Activated CD4-positive, CD25-positive, alpha-beta regulatory T cell treated with anti-CD3 and anti-CD28 coated beads, Interleukin-2, amount 50 U/mL, for 16 hours (primary cell): ENCODE data around the gene FAM98B.

Source experiments
- DNase-seq: peaks from one replicate; pipeline ENCODE4 v3.0.0-alpha.2; 2020; ENCODE audit warnings: low read depth, low spot score

Gene FAM98B

DNA sequence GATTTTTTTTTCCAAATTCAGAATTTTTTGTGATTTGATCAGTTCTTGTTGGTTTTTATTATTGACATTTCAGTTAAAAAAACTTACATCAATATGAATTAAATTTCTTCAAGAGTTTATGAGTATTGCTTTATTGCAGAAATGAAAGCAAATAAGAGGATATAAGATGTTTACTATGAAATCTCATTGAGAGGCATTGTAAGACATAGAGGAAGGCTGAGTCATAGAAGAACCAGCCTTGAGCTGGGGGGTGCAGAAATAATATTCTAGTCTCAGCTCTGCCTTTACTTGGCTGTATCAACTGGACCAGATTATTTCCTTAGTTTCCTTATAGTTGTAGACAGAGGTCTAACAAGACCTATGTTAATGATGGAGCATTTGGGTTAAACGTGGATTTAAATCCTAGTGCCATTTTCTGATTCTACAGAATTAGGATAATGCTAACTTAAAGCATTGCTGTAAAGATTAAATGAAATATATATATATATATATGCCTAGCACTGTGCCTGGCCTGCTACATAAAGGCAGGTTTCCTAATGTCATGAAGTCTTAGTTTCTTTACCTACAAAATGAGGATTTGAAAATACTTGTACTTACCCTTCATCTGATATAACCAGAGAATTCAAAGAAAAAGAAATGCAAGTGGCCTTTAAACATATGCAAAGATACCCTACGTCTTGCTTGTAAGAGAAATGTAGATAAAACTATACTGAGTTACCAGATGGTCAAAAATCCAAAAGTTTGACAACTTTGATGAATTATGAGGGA, 7.3 kb downstream of the FAM98B start:
- DNase-seq = no peak

DNA sequence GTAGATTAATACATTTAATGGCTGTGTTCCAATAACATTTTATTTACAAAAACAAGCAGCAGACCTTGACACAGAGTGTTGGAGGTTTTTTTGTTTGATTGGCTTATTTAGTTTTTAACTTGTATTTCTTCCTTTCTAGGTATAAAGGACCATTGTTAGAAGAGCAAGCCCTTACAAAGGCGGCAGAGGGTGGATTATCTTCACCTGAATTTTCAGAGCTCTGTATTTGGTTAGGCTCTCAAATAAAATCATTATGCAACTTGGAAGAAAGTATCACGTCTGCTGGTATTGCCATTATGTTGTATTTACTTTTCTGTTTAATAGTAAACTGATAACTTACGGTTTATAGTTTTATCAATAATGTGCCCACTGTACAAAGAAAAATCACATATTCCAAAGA, 10.0 kb downstream of the FAM98B start:
- DNase-seq = no peak

DNA sequence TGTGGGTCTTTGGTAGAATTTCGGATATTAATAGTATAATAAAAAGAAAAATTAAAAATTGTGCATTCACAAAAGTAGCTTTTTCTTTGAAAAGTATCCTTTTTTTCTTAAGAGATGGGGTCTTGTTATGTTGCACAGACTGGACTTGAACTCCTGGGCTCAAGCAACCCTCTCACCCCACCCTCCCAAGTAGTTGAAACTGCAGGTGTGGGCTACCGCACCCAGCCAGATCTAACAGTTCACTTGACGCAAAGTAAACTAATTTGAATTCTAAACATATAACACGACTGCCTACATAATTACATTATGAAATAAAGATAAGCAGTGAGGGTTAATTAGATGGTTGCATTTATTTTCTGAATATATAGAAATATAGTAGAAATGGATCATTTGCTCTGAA, 10.7 kb downstream of the FAM98B start:
- DNase-seq = no peak

DNA sequence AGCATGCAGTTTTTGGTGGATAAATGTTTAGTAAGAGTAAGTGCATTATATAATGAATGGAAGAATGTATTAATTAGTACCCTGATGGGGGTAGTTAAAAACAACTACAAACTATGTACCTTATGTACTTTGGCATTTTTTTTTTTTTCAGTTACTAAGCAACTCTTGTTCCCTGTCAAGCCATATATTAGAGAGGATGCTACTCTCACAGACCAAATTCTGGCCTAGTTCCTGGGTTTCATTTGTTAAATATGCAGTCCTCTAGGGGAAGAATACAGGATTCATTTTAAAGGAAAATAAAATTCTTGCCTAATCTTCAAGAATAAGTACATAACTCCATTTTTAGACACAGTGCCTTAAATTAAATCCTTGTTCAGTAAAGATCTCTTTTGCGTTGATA, 16.9 kb downstream of the FAM98B start:
- no peak for DNase-seq

DNA sequence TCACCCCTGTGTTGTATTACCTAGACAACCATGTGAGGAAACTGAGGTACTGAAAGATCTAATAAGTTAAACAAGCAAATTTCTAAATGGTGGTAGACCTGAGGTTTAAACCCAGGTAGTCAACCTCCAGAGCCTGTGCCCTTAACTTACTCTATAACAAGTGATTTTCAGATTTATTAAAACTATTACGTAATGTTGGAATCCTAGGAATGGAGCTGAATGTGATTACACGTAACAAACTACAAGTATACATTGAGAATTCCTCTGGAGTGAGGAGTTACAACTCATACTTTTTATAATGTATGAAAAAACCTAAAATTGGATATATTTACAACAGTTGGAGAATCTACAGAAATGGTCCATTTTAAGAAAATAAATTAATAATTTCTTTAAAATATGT, 18.0 kb downstream of the FAM98B start:
- no peak for DNase-seq

DNA sequence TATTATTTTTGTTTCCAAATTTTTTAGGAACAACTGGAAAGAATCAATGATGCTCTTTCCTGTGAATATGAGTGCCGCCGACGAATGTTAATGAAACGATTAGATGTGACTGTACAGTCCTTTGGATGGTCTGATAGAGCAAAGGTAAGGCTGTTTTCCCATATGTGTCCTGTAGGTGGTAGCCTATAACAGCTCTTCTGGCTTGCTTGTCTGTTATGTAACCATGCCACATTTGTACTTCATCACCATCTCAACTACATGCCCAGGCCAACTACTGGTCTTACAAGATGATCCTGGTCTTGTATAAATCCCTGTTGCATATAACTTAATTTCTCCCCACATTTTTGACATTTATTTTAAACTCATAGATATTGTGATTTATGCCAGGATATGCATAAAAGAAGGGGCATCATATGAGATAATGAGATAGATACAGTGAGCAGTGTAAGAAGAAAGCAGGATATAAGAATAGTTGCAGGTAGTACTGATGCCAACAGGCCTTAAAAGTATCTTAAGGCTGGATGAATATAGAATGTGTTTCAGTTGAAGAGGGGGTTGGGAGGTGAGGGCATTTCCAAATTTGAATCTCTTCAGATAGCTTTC, 20.3 kb downstream of the FAM98B start:
- no peak for DNase-seq

DNA sequence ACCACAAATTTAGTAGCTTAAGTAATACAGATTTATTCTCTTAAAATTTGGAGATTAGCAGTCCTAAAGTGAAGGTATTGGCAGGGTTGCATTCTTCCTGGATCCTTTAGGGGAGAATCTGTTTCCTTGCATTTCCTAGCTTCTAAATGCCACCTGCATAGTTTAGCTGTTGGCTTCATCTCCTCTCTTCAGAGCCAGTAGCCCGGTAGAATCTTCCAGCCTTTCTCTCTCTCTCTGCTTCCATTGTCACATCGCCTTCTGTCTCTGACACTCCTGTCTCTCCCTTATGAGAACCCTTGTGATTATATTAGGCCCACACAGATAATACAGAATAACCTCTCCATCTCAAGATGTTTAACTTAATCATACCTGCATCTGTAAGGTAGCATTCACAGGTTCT, 21.4 kb downstream of the FAM98B start:
- DNase-seq = no peak

DNA sequence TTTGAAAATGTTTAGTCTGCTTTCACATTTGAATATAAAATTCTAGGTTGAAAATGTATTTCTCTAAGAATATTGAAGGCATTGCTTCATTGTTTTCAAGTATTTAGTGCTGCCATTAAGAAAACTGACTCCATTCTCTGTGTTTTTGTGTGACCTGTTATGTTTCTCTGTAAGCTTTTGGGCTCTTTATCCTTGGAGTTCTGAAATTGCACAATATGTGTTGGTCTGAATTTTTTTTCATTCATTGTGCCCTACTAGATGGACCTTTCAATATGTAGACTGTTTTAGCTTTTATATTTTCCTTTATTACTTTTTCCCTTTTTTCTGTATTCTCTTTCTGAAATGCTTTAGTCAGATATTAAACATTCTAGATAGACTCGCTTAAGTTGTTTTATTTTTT, 22.2 kb downstream of the FAM98B start:
- DNase-seq = no peak

DNA sequence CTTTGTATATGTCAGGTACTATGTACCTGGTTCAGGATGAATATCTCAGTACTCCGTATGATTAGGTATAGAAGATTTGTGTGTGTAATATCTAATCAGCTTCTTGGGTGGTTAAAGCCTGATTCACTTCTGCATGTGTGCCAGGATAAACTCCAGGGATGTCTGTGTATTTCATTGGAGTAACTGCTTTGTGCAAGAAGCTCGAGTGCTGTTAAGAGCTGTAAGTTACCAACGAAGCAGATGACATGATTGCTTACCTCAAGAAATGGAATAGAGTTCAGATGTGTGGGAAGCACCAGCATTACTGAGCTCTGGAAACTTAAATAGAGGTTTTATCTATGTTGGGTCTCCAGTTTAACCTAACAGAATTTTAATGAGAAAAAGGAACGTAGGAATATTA, 23.7 kb downstream of the FAM98B start:
- no peak for DNase-seq

DNA sequence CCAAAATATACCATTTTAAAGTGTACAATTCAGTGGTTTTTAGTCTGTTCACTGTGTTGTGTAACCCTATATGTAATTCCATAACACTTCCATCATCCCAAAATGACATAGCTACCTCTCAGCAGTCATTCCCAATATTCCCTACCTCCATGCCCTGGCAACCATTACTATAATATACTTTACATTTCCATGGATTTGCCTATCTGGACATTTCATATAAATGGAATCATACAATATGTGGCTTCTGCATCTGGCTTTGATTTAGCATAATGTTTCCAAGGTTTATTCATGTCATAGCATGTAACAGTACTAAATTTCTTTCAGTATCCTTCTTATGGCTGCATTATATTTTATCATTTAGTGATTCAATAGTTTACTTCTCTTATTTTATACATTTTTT, 25.3 kb downstream of the FAM98B start:
- DNase-seq = no peak

DNA sequence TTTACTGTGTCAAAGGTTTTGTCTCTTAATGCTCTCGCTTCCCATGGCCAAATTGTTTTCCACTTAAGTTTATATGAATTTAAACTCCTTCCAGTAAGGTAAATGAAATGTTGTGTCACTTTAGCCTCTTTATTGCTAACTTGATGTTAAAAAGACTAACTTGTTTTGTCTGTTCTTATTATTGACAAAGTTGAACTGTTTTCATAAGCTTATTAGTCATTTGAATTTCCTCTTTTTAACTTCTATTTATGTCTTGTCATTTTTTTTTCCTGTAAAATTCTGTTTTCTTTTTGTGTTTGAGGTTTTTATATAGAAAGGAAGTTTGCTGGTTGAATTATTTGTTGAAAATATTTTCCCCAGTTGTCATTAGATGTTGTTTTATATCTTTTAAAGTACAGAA, 25.8 kb downstream of the FAM98B start:
- no peak for DNase-seq

DNA sequence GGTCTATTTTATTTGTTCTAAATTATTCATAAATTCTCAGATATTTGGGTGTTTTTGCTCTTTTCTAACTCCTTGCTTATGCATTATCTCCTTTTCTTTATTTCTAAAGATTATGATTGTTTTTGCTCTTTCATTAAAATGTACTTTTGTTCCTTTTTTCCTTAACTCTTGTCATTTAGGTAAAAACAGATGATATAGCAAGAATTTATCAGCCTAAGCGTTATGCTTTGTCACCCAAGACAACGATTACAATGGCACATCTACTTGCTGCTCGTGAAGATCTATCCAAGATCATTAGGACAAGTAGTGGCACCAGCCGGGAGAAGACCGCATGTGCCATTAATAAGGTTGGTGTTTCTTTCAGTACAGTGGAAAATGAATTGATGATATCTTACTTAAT, 27.2 kb downstream of the FAM98B start:
- DNase-seq = no peak

DNA sequence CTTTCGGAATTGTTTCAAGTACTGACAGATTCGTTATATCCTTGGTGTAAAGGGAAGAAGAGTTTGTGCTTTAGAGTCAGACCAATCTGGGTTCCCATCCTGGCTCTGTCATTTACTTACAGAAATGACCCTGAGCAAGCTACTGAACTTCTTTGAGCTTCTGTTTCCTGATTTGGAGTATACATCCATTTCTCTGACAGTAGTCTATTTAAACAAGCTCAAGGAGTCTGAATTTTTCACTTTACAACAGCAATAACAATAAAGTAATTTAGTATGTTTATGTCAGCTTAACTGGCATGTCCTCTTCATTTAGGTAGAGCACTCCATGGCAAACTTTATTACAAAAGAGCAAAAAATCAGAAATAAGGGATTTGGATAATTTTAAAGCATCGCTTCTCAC, 27.8 kb downstream of the FAM98B start:
- no peak for DNase-seq

DNA sequence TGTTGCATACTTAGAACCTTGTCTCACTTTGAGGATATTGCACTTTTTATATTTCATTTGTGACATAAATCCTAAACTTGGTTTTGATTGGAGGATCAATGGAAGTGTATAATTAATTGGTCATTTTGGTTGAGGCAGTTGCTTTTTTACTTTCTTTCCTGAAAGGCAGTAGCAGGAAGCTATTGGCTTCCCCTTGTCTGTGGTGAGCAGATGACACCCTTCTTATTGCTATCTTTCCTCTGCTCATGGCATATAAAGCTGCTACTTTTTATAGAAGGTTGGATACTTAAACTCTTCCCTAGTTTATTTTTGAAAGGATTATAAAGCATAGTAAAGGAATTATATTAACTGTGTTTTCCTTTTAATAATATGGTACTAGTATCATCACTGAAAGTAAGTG, 28.6 kb downstream of the FAM98B start:
- DNase-seq = no peak

DNA sequence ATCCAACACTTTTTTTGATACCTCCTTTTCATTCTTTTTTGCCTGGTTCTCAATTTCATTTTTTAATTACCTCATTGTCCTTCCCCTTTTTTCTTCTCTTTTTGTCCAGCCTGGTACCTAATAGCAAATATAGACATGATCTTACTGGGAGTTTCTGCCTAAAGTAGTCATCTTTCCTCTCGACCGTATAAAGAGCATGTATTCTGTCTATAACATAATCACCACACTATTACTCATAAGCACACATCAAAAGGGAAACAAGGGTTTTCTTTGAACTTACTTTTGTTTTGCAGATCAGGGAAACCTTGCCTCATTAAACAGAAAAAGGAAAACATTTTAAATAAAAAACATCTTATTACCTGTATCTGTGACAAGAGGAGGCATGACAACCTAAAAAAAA, 33.0 kb downstream of the FAM98B start:
- DNase-seq = no peak

DNA sequence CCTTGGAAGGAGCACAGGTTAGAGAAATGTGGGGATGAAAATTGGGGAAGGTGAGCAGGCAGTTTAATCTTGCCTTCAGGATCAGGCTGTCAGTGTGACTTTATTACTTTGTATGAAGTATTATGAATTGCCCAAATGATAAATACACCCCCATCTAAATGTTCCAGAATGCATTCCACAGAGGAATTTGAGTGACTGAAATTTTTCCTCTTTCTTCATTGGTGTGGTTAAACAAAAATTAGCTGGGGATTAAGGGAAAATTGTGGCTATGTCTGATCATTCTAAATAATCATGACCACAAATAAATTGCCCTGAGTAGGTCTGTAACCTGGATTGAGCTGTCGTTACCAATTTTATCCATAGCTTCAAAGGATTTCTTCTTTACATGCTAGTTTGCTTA, 33.5 kb downstream of the FAM98B start:
- DNase-seq = no peak

DNA sequence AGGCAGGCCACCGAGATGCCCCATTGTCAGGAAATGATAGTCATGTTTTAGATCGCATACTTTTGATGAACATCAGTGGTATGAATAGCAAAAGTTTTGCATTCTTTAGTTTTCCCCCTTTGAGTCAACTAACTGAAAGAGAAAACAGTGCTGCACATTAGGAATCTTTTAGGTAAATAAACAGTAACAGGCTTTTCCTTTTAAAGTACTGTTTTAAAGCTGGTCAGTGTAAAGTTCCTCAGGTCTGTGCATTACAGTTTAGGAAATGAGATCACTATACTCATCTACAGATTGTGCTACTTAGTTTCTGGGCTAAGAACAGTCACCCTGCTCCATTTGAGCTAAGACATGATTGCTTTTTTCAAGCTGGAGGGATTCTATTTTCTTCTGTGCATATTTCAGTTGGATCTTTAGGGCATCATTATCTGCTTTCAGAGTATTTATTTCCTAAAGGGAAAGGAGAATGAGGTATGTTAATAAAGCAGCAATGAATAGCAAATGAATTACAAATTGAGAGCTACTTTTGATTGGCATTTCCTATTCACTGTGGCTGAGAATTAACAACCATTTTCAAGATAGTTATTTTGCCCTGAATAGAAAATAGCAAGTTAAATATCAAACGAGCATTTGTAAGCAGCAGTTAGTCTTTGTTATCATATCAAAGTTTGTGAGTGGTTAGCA, 36.5 kb downstream of the FAM98B start:
- DNase-seq = no peak

DNA sequence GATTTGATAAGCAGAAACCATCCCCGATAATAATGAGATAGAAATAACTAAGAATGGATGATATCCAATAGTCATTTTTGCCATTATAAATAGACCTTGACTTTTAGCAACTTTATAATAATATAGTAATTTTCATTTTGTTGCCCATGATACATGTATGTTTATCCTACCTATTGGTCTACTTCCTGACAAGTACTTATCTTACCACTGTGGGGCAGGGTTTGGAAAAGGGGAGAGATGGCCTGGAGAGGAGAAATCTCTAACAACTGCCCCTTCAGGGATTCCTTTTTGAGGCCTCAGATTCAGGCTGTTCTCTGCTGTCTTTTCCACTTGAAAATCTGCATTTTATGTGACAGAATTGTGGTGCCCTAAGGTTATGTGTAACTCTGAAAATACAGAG, 42.2 kb downstream of the FAM98B start:
- DNase-seq = no peak

DNA sequence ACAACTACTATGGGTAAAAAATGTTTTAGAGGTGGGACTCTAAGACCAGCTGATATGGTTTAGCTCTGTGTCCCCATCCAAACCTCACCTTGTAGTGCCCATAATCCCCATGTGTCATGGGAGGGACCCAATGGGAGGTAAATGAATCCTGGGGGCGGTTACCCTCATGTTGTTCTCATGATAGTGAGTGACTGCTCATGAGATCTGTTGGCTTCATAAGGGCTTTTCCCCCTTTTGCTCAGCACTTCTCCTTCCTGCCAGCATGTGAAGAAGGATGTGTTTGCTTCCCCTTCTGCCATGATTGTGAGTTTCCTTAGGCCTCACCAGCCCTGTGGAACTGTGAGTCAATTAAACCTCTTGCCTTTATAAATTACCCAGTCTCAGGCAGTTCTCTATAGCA, 45.7 kb downstream of the FAM98B start:
- DNase-seq = no peak

DNA sequence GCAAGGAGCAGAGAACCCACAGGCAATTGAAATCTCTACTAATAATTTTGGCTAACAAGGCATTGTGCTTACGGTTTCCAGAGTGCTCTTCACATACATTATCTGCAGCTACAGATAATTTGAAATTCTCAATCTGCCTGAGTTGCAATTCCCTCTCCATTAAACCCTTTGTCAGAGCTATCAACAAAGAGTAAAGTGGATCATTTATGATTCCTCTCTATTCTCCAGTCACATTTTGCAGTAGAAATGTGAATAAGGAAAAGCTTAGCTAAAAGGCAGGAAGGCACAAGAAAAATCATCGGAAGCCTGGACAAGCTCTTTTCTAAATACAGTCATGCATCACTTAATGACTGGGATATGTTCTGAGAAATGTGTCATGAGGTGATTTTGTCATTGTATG, 49.6 kb downstream of the FAM98B start:
- DNase-seq = no peak

DNA sequence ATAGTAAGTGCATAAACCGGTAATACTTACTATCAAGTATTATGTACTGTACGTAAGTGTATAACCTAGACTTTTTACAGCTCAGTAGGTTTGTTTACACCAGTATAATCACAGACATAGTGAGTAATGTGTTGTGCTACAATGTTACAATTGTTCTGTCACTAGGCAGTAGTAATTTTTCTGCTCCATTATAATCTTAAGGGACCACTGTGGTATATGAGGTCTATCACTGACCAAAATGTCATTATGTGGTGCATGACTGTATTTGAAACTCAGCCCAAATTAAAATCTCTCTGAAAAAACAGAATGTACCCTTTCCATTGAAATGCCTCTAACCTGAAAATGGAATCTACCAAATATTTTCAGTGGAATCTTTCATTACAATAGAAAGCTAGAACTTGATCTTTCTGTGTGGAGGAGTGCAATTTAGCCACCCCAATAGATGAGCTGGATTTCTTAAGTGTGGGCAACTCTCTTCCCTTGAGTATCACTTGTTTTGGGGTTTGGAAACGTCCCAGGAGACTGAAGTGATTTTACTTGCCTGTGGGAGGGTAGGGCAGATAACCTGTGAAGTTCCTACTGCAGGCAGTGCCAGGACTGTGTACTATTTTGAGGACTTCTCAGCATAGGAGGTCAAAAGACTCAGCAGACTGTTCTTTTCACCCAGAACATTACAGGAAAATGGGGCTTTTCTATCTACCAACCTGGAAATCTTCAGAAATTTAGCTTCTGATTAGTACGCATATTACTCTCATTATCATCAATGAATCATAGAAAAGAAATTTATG, 50.9 kb downstream of the FAM98B start:
- no peak for DNase-seq

DNA sequence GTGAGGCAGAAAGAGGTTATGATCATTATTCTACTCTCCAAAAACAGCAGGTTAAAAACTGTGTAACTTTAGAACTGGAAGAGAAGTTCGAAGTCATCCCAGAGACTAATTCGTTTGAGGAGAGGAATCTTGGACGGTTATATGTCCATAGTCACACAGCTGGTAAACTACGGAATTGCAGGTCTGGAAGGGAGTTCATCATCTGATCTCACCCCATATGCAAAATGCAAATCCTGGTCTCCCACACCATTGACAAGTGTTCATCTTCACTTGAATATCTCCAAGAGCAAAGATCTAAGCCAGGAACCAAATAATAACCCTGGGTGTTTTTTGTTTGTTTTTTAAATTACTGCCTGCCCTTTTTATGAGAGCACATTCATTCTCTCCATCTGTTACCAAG, 53.1 kb downstream of the FAM98B start:
- DNase-seq = no peak
